Adrenal gland (tissue), 12 donors: ENCODE data around the gene FCHO2. TPM values are rescaled to one million over a fixed set of nuclear protein-coding genes. Genes with fewer than 3 reads are reported as not detected.

Experiments
- DNase-seq, 7 donors: peaks; one replicate each; pipeline ENCODE4 v3.0.0-alpha.2; 2019 to 2020
- H3K27ac ChIP-seq, 5 donors: fragments of 200-600 bp; sonication (generic) in 4 of 5; 1 replicate in 3 of 5; 2 replicates in 2 of 5; pipeline versions ENCODE4 v1.5.1 to v1.8.0; 2016 to 2020; ENCODE audit warnings: mild to moderate bottlenecking in 1 of 5
- H3K27me3 ChIP-seq: fragments of 200-600 bp; 2 replicates; pipeline ENCODE4 v1.8.0; 2021
- H3K36me3 ChIP-seq, 2 donors: fragments of 200-600 bp; replicated peaks in 1 of 2; 1 replicate in 1 of 2; 2 replicates in 1 of 2; pipeline versions ENCODE4 v1.5.1 to v1.8.0; 2018 to 2022
- H3K4me1 ChIP-seq, 2 donors: fragments of 200-600 bp; replicated peaks in 1 of 2; 1 replicate in 1 of 2; 2 replicates in 1 of 2; pipeline versions ENCODE4 v1.5.1 to v1.8.0; 2018 to 2021
- H3K4me3 ChIP-seq, 4 donors: fragments of 200-600 bp; sonication (generic) in 3 of 4; one replicate each; pipeline ENCODE4 v1.5.1; 2016 to 2018
- H3K9me3 ChIP-seq, 3 donors: fragments of 200-600 bp; sonication (generic) in 1 of 3; replicated peaks in 1 of 3; 1 replicate in 2 of 3; 2 replicates in 1 of 3; pipeline versions ENCODE4 v1.5.1 to v1.8.0; 2016 to 2021
- POLR2A ChIP-seq, 2 donors: fragments of 450-650 bp; IDR thresholded peaks; one replicate each; pipeline ENCODE4 v1.6.1; 2017; ENCODE audit warnings: antibody characterized with exemption in 2 of 2, mild to moderate bottlenecking in 2 of 2, moderate library complexity in 1 of 2
- WGBS, 4 donors: extraction: QIAGEN DNeasy Blood & Tissue Kit in 2 of 4; methylation state at CpG; one replicate each; pipeline versions ENCODE4 v1.1.5 to v1.1.7; 2013 to 2017; 5-methylcytosine and 5-hydroxymethylcytosine counted together
- intact Hi-C, 2 donors: fragments of 100-400 bp; cut with DNase I; formaldehyde crosslinking; loops; one replicate each; pipeline versions ENCODE4 v1.14.1 to v1.15.0; 2022 to 2023
- polyA plus RNA-seq, 3 donors: library from polyadenylated mRNA; stranded (reverse); fragments of 200-250 nt in 2 of 3; fragments of 350-450 nt in 1 of 3; fragmentation: Illumina TruSeq in 1 of 3; extraction: RNeasy Lipid Tissue Mini Kit (QIAGEN cat#74804) in 1 of 3; gene quantifications; one replicate each; pipeline ENCODE4 v1.2.3, GENCODE V29; 2013 to 2014
- total RNA-seq, 9 donors: library from RNA; depleted of rRNA in 4 of 9; stranded (reverse); fragments of >200 nt in 4 of 9; fragments of 120-200 nt in 1 of 9; fragmentation: NEBNext Ultra II Directional in 1 of 9; extraction: Animal tissue kit (Norgen Biotek cat#: 25700) in 1 of 9; gene quantifications; one replicate each; pipeline versions ENCODE4 v1.1.0 to v1.2.4, GENCODE V29; 2013 to 2023
- TF ChIP-seq, protein P1 (sequence below), 6 experiments: fragments of 450-650 bp in 4 of 6; fragments of 200-600 bp in 2 of 6; sonication (generic) in 1 of 6; IDR thresholded peaks; 1 replicate in 5 of 6; 2 replicates in 1 of 6; pipeline versions ENCODE4 v1.5.1 to v1.8.0; 2016 to 2021; ENCODE audit warnings: antibody characterized with exemption in 6 of 6, mild to moderate bottlenecking in 2 of 6, moderate library complexity in 1 of 6
- donor health status: healthy with polysubstance abuse.
- donor health status: Bipolar disorder and iron deficiency.
- donor health status: DM: yes; HTN: yes; CAD: no.
- donor health status: DM: no; HTN: no; CAD: no.
- donor health status: DM: no; HTN: no; CAD: no.
- donor health status: DM: yes; HTN: yes; CAD: no.

The FCHO2 gene
- total and polyA plus RNA-seq, 12 donors: 5.1 to 32.7 (median 20.0) TPM

DNA sequence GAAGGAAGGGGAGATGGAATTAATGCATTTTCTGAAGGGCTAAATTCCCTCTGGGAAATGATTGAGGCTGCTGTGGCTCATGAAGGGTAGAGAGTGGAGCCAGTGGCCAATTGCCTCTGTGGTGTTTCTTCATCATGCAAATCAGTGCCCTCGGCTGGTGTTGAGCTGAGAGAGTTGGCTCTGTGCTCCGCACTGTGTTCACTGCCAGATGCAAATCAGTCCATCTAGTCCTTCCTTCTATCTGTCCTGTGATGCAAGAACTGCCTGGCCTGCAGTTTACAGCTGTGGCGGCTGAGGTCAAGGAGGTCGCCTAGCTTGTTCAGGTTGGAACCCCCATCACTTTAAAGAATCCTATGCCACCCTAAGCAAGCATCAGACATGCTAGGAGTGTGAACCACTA is 170.5 kb downstream of the FCHO2 start:
- peaks cover 0 to 9% of the 10 kb centered on the region in 2 donors for H3K4me1 ChIP-seq

DNA sequence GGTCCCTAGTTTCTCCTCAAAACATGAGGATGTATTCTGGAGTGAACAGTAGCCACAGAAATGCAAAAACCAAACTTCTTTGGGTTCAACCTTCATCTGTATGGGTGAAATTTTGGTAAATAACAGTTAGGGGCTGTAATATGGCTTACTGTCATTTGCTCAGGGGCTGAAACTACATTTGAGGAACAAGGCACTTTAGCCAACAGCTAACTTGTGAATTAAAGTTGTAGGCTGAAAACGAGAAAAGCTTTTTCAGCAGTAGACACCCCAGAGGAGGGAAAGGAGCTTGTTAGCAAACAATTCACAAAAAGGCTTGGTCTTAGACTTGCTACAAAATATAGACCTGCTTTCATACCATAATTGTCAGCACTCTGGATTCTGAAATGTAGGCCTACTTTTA is 171.1 kb downstream of the FCHO2 start:
- Histone ChIP-seq H3K9me3 (no peaks in the 10 kb centered on the region), H3K4me3 (no peak overlapping the region), H3K4me1 (peaks cover 0 to 9% of the 10 kb centered on the region in 2 donors), H3K27ac (no peak overlapping the region), H3K27me3 (peaks cover 6% of the 10 kb centered on the region), H3K36me3 (no peaks in the 10 kb centered on the region)
- 68 to 83% (median 76%) methylated on average over 1 of the region's 1 CpG for WGBS, 4 donors
- intact Hi-C loops: no loop called here
- TF ChIP-seq, protein P1, sequence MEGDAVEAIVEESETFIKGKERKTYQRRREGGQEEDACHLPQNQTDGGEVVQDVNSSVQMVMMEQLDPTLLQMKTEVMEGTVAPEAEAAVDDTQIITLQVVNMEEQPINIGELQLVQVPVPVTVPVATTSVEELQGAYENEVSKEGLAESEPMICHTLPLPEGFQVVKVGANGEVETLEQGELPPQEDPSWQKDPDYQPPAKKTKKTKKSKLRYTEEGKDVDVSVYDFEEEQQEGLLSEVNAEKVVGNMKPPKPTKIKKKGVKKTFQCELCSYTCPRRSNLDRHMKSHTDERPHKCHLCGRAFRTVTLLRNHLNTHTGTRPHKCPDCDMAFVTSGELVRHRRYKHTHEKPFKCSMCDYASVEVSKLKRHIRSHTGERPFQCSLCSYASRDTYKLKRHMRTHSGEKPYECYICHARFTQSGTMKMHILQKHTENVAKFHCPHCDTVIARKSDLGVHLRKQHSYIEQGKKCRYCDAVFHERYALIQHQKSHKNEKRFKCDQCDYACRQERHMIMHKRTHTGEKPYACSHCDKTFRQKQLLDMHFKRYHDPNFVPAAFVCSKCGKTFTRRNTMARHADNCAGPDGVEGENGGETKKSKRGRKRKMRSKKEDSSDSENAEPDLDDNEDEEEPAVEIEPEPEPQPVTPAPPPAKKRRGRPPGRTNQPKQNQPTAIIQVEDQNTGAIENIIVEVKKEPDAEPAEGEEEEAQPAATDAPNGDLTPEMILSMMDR (IDR thresholded peaks at IDR 0.05): no peak
- TF ChIP-seq POLR2A (IDR thresholded peaks at IDR 0.05): no peak
- DNase-seq: no peak

More for the DNA sequence above, 170.5 kb downstream of the FCHO2 start:
- intact Hi-C loops: no loop called here
- DNase-seq: no peak
- Histone ChIP-seq H3K4me3 (no peak overlapping the region), H3K36me3 (no peaks in the 10 kb centered on the region), H3K27me3 (peaks cover 11% of the 10 kb centered on the region), H3K27ac (no peak overlapping the region), H3K9me3 (no peaks in the 10 kb centered on the region)
- no peak for TF ChIP-seq POLR2A (IDR thresholded peaks at IDR 0.05)
- TF ChIP-seq, protein P1 (IDR thresholded peaks at IDR 0.05): no peak
- WGBS, 4 donors: 78 to 90% (median 82%) methylated on average over 4 of the region's 4 CpGs

DNA sequence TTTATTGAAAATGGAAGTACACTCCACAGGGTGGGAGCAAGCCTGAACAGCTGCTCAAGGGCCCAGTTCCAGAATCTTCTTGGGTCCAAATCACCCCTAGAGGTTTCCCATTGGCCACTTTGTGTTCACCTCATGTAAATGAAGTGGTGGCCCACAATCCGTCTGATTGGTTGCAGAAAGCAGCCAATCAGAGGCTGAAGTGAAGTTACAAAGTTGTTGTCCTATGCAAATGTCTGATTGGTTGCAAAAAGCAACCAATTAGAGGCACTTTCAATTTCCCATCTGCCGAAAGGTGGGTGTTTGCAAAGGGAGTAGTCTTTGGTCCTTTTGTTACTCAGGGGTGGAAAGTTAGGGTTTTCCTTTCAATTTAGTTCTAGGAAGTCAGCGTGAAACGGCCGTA is 173.3 kb downstream of the FCHO2 start:
- no peaks in the 10 kb centered on the region for H3K9me3 ChIP-seq
- no peak overlapping the region for H3K27ac ChIP-seq
- no peaks in the 10 kb centered on the region for H3K27me3 ChIP-seq
- H3K4me3 ChIP-seq: no peak overlapping the region
- H3K36me3 ChIP-seq: no peaks in the 10 kb centered on the region
- WGBS, 4 donors: 81 to 86% (median 84%) methylated on average over 5 of the region's 5 CpGs
- TF ChIP-seq, protein P1 (IDR thresholded peaks at IDR 0.05): no peak
- no peak for TF ChIP-seq POLR2A (IDR thresholded peaks at IDR 0.05)
- no peak for DNase-seq
- intact Hi-C loops: no loop called here
- H3K4me1 ChIP-seq: no peaks in the 10 kb centered on the region

DNA sequence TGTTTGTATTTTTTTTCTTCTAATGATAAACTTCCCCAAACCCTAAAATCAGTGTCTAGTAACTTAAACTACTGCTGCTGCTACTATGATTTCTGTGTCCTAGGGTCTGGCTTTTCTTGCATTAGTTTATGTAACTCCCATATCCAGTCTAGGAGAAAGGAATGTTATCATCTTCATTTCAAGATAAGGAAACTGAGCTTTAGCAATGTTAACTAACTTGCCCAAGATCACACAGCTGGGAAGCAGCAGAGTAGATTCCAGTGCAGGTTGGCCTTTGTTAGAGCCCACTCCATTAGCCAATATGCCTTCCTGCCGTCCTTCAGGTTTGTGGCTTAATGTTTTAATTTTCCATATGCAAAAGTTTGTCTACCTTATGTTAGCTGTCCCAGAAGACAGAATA is 175.0 kb downstream of the FCHO2 start:
- Histone ChIP-seq H3K4me1 (no peaks in the 10 kb centered on the region), H3K27ac (no peak overlapping the region), H3K36me3 (no peaks in the 10 kb centered on the region), H3K27me3 (no peaks in the 10 kb centered on the region), H3K4me3 (no peak overlapping the region), H3K9me3 (no peaks in the 10 kb centered on the region)
- intact Hi-C loops: no loop called here
- WGBS, 4 donors: 60 to 82% (median 73%) methylated on average over 1 of the region's 1 CpG
- TF ChIP-seq POLR2A (IDR thresholded peaks at IDR 0.05): no peak
- TF ChIP-seq, protein P1 (IDR thresholded peaks at IDR 0.05): no peak
- DNase-seq: no peak
